Coronary artery (tissue), 2 donors: ENCODE results near the gene B3GALT4.
"Not testable (repeated sequence)": the region's sequence is repeated elsewhere in the genome, so short reads cannot be mapped to it uniquely, and the experiment has no call there.

Experiments
- DNase-seq: peaks from one replicate; pipeline ENCODE4 v3.0.0-alpha.2; 2017; ENCODE audit warnings: low spot score
- H3K27ac ChIP-seq, 2 donors: fragments of 200-600 bp; sonication (generic); one replicate each; pipeline ENCODE4 v1.5.1; 2016 to 2019
- H3K4me3 ChIP-seq: fragments of 200-600 bp; sonication (generic); 2 replicates; pipeline ENCODE4 v1.5.1; 2016; ENCODE audit warnings: mild to moderate bottlenecking, moderate library complexity
- TF ChIP-seq, protein P1 (sequence below): fragments of 200-600 bp; sonication (generic); IDR thresholded peaks from one replicate; pipeline ENCODE4 v1.5.1; 2019; ENCODE audit warnings: antibody characterized with exemption

Gene B3GALT4

DNA sequence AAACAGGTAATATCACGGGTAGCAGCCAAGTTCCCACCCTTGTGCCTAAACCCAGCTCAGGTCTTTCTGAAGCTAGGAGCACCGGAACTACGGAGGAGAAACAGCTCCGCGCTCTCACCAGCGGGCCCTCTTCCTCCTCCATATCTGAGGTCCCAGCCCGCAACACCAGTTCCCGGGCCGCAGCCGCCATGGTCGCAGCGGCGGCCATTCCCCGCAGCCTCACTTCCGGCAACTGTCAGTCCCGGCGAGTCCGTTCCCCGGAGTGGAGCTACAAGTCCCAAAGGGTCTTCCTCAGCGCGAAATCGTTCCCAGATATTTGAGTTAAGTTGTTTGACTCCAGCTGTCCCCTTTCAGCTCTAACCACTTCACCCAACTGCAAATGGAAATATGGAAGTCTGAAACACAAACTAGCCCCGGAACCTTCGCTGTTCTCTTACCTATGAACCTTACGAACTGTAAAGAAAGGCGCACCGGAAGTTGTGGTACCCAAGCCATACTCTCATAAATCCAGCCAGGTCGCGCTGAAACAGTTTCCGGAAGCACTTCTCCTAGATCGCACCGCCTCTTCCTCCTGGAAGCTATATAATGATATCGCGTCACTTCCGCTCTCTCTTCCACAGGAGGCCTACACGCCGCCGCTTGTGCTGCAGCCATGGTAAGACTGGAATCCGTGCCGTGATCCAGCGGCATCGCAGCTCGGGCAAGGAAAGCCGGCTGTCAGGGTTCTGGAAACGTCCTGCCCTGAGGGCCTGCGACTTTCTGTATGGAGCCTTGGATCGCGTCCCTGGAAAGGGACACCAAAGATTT, 5.3 kb upstream of the B3GALT4 start, which contains the start of the genes RPS18 and VPS52:
RPS18 (plus strand) TSS at position 608 of the 807 bp plus-strand sequence; CDS start at position 653, 45 bp downstream.
VPS52 (minus strand) TSS at position 409 of the 807 bp plus-strand sequence; CDS start at position 208, 201 bp downstream.
- TF ChIP-seq, protein P1, sequence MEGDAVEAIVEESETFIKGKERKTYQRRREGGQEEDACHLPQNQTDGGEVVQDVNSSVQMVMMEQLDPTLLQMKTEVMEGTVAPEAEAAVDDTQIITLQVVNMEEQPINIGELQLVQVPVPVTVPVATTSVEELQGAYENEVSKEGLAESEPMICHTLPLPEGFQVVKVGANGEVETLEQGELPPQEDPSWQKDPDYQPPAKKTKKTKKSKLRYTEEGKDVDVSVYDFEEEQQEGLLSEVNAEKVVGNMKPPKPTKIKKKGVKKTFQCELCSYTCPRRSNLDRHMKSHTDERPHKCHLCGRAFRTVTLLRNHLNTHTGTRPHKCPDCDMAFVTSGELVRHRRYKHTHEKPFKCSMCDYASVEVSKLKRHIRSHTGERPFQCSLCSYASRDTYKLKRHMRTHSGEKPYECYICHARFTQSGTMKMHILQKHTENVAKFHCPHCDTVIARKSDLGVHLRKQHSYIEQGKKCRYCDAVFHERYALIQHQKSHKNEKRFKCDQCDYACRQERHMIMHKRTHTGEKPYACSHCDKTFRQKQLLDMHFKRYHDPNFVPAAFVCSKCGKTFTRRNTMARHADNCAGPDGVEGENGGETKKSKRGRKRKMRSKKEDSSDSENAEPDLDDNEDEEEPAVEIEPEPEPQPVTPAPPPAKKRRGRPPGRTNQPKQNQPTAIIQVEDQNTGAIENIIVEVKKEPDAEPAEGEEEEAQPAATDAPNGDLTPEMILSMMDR, result no peak
- peak; percentile 96 for DNase-seq
- peak within 1 kb of the TSS; percentile 90 for H3K4me3 ChIP-seq
- H3K27ac ChIP-seq, result peak within 1 kb of the TSS; percentile 79 to 96

GRCh38 chr6:33272275-33273128, 4.4 kb upstream of the B3GALT4 start:
- DNase-seq, result no peak
- peak overlapping the region; percentile 90 for H3K4me3 ChIP-seq
- H3K27ac ChIP-seq, result peak overlapping the region; percentile 79 to 96
- TF ChIP-seq, protein P1, result no peak

GRCh38 chr6:33273129-33273923, 3.6 kb upstream of the B3GALT4 start:
- DNase-seq, result no peak
- TF ChIP-seq, protein P1, result no peak
- no peak overlapping the region for H3K27ac ChIP-seq
- H3K4me3 ChIP-seq, result peak overlapping the region; percentile 90

DNA sequence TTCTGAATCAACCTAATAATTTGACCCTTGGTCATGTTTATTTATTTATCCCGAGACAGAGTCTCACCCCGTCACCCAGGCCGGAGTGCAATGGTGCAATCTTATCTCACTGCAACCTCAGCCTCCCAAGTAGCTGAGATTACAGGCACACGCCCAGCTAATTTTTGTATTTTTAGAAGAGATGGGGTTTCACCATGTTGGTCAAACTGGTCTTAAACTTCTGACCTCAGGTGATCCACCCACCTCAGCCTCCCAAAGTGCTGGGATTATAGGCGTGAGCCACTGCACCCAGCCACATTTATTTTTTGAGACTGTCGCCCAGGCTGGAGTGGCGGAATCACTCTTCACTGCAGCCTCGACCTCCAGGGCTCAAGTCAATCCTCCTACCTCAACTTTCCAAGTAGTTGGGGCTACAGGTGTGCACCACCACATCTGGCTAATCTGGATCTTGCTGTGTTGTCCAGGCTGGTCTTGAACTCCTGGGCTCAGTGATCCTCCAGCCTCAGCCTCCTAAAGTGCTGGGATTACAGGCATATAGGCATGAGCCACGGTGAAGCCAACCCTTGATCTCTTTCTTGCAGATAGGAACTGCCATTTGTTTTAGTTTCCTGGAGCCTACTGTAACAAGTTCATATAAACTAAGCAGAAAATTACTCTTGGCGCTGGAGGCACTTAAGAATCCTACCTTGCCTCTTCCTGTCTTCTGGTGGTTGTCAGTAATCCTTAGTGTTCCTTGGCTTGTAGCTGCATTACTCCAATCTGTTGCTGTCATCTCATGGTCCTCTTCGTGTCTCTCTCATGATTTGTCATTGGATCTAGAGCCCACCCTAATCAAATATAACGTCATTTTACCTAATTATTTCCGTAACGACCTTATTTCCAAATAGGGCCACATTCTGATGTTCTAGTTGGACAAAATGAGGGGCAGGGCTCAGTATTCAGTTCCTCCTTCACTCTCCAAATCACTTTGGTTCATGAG, 2.7 kb upstream of the B3GALT4 start:
- DNase-seq, result no peak
- TF ChIP-seq, protein P1, result no peak
- Histone ChIP-seq H3K4me3 (peak overlapping the region; percentile 90), H3K27ac (no peak overlapping the region)

DNA sequence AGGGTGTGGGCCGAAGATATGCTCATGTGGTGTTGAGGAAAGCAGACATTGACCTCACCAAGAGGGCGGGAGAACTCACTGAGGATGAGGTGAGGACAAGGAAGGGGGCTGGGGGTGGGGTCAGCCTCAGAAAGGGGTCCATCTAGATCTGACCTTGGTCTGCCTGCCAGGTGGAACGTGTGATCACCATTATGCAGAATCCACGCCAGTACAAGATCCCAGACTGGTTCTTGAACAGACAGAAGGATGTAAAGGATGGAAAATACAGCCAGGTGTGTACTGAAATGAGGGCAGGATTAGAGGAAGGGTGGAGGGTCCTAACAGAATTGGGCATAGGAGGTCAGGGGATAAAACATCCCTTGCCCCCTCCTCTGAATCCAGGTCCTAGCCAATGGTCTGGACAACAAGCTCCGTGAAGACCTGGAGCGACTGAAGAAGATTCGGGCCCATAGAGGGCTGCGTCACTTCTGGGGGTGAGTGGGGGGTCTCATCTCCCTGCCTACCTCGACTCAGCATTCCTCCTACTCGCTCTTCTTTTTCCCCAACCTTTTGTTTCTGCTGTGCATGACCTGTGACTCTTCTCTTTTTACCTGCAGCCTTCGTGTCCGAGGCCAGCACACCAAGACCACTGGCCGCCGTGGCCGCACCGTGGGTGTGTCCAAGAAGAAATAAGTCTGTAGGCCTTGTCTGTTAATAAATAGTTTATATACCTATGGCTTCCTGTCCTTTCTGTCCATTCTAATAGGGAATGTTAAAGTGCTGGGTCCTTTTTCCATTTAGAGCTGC, 935 bp upstream of the B3GALT4 start:
- DNase-seq, result not testable (repeated sequence)
- peak overlapping the region; percentile 84 for H3K4me3 ChIP-seq
- H3K27ac ChIP-seq, result peak overlapping the region; percentile 83 to 93

DNA sequence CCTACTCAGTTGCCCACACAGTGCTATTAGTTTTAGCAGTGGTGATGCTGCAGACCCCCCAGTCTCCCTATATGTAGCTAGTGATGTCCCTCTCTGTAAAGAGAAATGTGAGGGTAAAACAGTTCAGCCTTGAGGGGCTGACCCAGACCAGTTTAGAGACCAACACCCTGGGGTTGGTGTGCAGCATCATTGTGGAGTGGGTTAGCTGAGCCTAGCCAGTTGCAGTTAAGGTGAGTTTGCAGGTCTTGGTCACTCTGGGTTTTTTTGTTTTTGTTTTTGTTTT, 401 bp upstream of the B3GALT4 start:
- Histone ChIP-seq H3K4me3 (peak overlapping the region; percentile 84), H3K27ac (peak overlapping the region; percentile 83 to 93)
- TF ChIP-seq, protein P1, result no peak
- DNase-seq, result no peak
